Epithelial cell of umbilical artery (primary cell): ENCODE measurements around the gene AKNA. TPM values are rescaled to one million over a fixed set of nuclear protein-coding genes. Genes with fewer than 3 reads are reported as not detected.

ENCODE experiments used
- total RNA-seq: library from RNA; depleted of rRNA; stranded (reverse); fragments of >200 nt; gene quantifications from 2 replicates; pipeline ENCODE4 v1.2.3, GENCODE V29; 2014

Gene AKNA, protein sequence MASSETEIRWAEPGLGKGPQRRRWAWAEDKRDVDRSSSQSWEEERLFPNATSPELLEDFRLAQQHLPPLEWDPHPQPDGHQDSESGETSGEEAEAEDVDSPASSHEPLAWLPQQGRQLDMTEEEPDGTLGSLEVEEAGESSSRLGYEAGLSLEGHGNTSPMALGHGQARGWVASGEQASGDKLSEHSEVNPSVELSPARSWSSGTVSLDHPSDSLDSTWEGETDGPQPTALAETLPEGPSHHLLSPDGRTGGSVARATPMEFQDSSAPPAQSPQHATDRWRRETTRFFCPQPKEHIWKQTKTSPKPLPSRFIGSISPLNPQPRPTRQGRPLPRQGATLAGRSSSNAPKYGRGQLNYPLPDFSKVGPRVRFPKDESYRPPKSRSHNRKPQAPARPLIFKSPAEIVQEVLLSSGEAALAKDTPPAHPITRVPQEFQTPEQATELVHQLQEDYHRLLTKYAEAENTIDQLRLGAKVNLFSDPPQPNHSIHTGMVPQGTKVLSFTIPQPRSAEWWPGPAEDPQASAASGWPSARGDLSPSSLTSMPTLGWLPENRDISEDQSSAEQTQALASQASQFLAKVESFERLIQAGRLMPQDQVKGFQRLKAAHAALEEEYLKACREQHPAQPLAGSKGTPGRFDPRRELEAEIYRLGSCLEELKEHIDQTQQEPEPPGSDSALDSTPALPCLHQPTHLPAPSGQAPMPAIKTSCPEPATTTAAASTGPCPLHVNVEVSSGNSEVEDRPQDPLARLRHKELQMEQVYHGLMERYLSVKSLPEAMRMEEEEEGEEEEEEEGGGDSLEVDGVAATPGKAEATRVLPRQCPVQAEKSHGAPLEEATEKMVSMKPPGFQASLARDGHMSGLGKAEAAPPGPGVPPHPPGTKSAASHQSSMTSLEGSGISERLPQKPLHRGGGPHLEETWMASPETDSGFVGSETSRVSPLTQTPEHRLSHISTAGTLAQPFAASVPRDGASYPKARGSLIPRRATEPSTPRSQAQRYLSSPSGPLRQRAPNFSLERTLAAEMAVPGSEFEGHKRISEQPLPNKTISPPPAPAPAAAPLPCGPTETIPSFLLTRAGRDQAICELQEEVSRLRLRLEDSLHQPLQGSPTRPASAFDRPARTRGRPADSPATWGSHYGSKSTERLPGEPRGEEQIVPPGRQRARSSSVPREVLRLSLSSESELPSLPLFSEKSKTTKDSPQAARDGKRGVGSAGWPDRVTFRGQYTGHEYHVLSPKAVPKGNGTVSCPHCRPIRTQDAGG (N-terminal part only)
- total RNA-seq, result 3.2 and 5.2 TPM in 2 replicates

GRCh38 chr9:114387680-114388356 is at the start of gene AKNA:
TSS of gene AKNA (minus strand) at chr9:114387982. CDS start at chr9:114381333, 6,649 bp downstream.

GRCh38 chr9:114329625-114330022 is 58.2 kb downstream of the AKNA start, which contains the start of gene ORM2:
TSS of gene ORM2 (plus strand) at chr9:114329869. CDS start at chr9:114329905, 36 bp downstream.

DNA sequence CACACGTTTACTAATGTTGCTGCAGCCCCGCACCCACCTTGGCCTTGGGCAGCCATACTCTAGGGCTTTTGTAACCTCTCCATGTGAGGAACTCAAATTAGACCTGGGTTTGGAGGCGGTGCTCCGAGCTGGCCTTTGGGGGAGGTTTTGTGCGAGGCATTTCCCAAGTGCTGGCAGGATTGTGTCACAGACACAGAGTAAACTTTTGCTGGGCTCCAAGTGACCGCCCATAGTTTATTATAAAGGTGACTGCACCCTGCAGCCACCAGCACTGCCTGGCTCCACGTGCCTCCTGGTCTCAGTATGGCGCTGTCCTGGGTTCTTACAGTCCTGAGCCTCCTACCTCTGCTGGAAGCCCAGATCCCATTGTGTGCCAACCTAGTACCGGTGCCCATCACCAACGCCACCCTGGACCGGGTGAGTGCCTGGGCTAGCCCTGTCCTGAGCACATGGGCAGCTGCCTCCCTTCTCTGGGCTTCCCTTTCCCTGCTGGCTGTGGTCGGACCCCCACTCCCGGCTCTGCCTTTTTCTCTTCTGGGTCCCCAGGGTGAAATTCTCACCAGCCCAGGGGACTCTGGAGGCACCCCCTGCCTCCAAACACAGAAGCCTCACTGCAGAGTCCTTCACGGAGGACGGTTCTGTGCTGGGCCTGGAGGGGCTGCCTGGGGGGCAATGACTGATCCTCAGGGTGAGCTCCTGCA is 64.8 kb downstream of the AKNA start, which contains the start of gene ORM1:
TSS of gene ORM1 (plus strand) at position 268 of the 701 bp plus-strand sequence. CDS start at position 304, 36 bp downstream.

Other genes with a start within 250 kb of the AKNA start
- gene COL27A1, start 232.4 kb downstream of the AKNA start, total RNA-seq, result 6.2 and 6.7 TPM in 2 replicates
- gene ORM1, start 64.9 kb downstream of the AKNA start, total RNA-seq, result not detected in 2 replicates
- gene ORM2, start 58.1 kb downstream of the AKNA start, total RNA-seq, result not detected in 2 replicates
- gene WHRN, start 117.5 kb upstream of the AKNA start, total RNA-seq, result under 0.01 TPM in 1 of 2 replicates, not detected in the other
- 132 and 146 TPM in 2 replicates for gene ATP6V1G1, start 199.8 kb upstream of the AKNA start, total RNA-seq
- 1.9 and 2.3 TPM in 2 replicates for gene TMEM268, start 223.3 kb upstream of the AKNA start, total RNA-seq